NT2/D1 (cell line): ENCODE measurements around the gene C16orf54.

Source experiments
- SUZ12 ChIP-seq: IDR thresholded peaks from 2 replicates; pipeline ENCODE4 v1.6.1; 2011; ENCODE audit not compliant: insufficient read length, insufficient read depth; ENCODE audit errors: extremely low read depth
- YY1 ChIP-seq: IDR thresholded peaks from 2 replicates; pipeline ENCODE4 v1.6.1; 2011; ENCODE audit not compliant: insufficient read length, insufficient read depth
- ZNF274 ChIP-seq: IDR thresholded peaks from 2 replicates; pipeline ENCODE4 v1.6.1; 2011; ENCODE audit warnings: mild to moderate bottlenecking, low read depth, low read length

DNA sequence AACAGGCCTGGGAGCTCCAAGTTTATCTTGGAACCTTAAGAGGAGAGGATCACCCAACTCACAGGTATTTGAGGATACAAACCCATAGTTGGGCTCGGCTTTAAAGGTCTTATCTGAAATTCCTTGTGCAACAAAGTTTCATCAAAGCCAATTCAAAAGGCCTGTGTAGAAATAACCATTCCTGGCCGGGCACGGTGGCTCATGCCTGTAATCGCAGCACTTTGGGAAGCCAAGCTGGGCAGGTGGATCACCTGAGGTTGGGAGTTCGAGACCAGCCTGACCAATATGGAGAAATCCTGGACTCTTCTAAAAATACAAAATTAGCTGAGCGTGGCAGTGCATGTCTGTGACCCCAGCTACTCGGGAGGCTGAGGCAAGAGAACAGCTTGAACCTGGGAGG, 28.7 kb downstream of the C16orf54 start:
- TF ChIP-seq YY1 (no peak), ZNF274 (no peak), SUZ12 (no peak)
